GM12878 (cell line): ENCODE measurements around the gene LETM1. TPM values are rescaled to one million over a fixed set of nuclear protein-coding genes. Genes with fewer than 3 reads are reported as not detected.
A peak's percentile ranks its signal among the peaks of the same experiment; 100 is the strongest.

ENCODE experiments used
- ATAC-seq: fragments of 200-7000 bp; cut with Tn5 transposase; 3 replicates; pipeline ENCODE4 v1.9.1; 2020; ENCODE audit warnings: mild to moderate bottlenecking, moderate library complexity
- BruUV-seq: library from RNA; stranded (reverse); fragments of 400-500 nt; replicated peaks from 2 replicates; lab custom pipeline; 2021; lab: Mats Ljungman, UMichigan
- CTCF ChIA-PET: fragments of 300-600 bp; sonication (Branson Sonifier 250); formaldehyde crosslinking; extraction: SDS; loops from one replicate; lab custom pipeline; 2021; ENCODE audit warnings: inconsistent platforms; lab: Yijun Ruan, JAX
- POLR2A ChIA-PET: fragments of 350-600 bp; formaldehyde crosslinking; extraction: SDS; loops from one replicate; lab custom pipeline; 2021; ENCODE audit warnings: inconsistent platforms; lab: Charles Lee
- RAD21 ChIA-PET: fragments of 300-600 bp; sonication (Branson Sonifier 250); formaldehyde crosslinking; loops from one replicate; lab custom pipeline; 2023; ENCODE audit warnings: antibody characterized with exemption; ENCODE audit not compliant: unreplicated experiment; lab: Charles Lee
- SMC1A ChIA-PET: fragments of 300-600 bp; sonication (Branson Sonifier 250); formaldehyde crosslinking; loops from one replicate; lab custom pipeline; 2023; ENCODE audit not compliant: unreplicated experiment, uncharacterized antibody; lab: Charles Lee
- DNase-seq: peaks from one replicate; pipeline ENCODE4 v3.0.0-alpha.2; 2011; ENCODE audit warnings: low read depth, low spot score
- FAIRE-seq: peaks from 3 replicates; lab custom pipeline; 2011; peaks lifted over from hg19 to GRCh38; lab: Jason Lieb, UNC
- H2AFZ ChIP-seq: 2 replicates; pipeline ENCODE4 v1.6.0; 2011; ENCODE audit warnings: low read depth, low read length, control low read depth; ENCODE audit not compliant: control insufficient read depth
- H3K27ac ChIP-seq: 2 replicates; pipeline ENCODE4 v1.5.1; 2011; ENCODE audit warnings: control low read depth; ENCODE audit not compliant: control insufficient read depth, insufficient read depth
- H3K27me3 ChIP-seq, 2 experiments: replicated peaks in 1 of 2; 2 replicates each; pipeline versions ENCODE4 v1.6.0 to v1.6.1; 2011; ENCODE audit warnings: low read length in 1 of 2; ENCODE audit not compliant: control insufficient read depth in 2 of 2, insufficient read depth in 2 of 2
- H3K36me3 ChIP-seq, 2 experiments: 2 replicates each; pipeline ENCODE4 v1.5.1; 2011; ENCODE audit warnings: low read length in 1 of 2; ENCODE audit not compliant: control insufficient read depth in 2 of 2, insufficient read depth in 2 of 2
- H3K4me1 ChIP-seq: 2 replicates; pipeline ENCODE4 v1.6.1; 2011; ENCODE audit warnings: mild to moderate bottlenecking, low read length, moderate library complexity, mixed read lengths; ENCODE audit not compliant: control insufficient read depth, insufficient read depth
- H3K4me2 ChIP-seq: 2 replicates; pipeline ENCODE4 v1.6.0; 2011; ENCODE audit warnings: control low read depth; ENCODE audit not compliant: control insufficient read depth, insufficient read depth
- H3K4me3 ChIP-seq: fragments of 200-600 bp; sonication (generic); 2 replicates; pipeline ENCODE4 v1.5.1; 2016
- H3K79me2 ChIP-seq: 2 replicates; pipeline ENCODE4 v1.6.0; 2011; ENCODE audit warnings: low read length; ENCODE audit not compliant: control insufficient read depth, insufficient read depth
- H3K9ac ChIP-seq: 2 replicates; pipeline ENCODE4 v1.8.0; 2011; ENCODE audit warnings: low read length, control low read depth, mixed read lengths; ENCODE audit not compliant: control insufficient read depth, insufficient read depth
- H3K9me3 ChIP-seq: replicated peaks from 3 replicates; pipeline ENCODE4 v1.5.1; 2011; ENCODE audit warnings: mild to moderate bottlenecking, low read length; ENCODE audit not compliant: control insufficient read depth, insufficient read depth
- H4K20me1 ChIP-seq: 2 replicates; pipeline ENCODE4 v1.6.0; 2011; ENCODE audit not compliant: control insufficient read depth, insufficient read depth
- ASH2L ChIP-seq: fragments of 300-600, 200-600 bp; sonication (generic); IDR thresholded peaks from 2 replicates; pipeline ENCODE4 v1.6.1; 2017; ENCODE audit warnings: low read depth, mild to moderate bottlenecking, borderline replicate concordance
- CTCF ChIP-seq, 3 experiments: IDR thresholded peaks in 2 of 3; conservative IDR thresholded peaks in 1 of 3; 2 replicates each; pipeline ENCODE4 v1.5.1; 2011; ENCODE audit warnings: low read depth in 3 of 3, low read length in 3 of 3, mild to moderate bottlenecking in 3 of 3, control low read depth in 2 of 3, moderate library complexity in 2 of 3, inconsistent platforms in 1 of 3, mixed read lengths in 1 of 3; ENCODE audit not compliant: control insufficient read depth in 2 of 3, insufficient read depth in 1 of 3; ENCODE audit errors: extremely low read depth in 1 of 3
- EED ChIP-seq: sonication (generic); IDR thresholded peaks from 2 replicates; pipeline ENCODE4 v1.6.1; 2016; ENCODE audit warnings: antibody characterized with exemption, low read depth
- FOS ChIP-seq: IDR thresholded peaks from 3 replicates; pipeline ENCODE4 v1.6.1; 2011; ENCODE audit warnings: borderline replicate concordance; ENCODE audit not compliant: insufficient read length; ENCODE audit errors: extremely low read depth
- MEF2B ChIP-seq: fragments of 450-650 bp; IDR thresholded peaks from 2 replicates; pipeline ENCODE4 v1.6.1; 2018; ENCODE audit warnings: mild to moderate bottlenecking, moderate library complexity; ENCODE audit not compliant: partially characterized antibody, poor library complexity, severe bottlenecking
- NFXL1 ChIP-seq: fragments of 450-650 bp; IDR thresholded peaks from 2 replicates; pipeline ENCODE4 v1.6.1; 2017; ENCODE audit warnings: antibody characterized with exemption, mild to moderate bottlenecking, borderline replicate concordance
- PBX3 ChIP-seq: IDR thresholded peaks from 2 replicates; pipeline ENCODE4 v1.6.1; 2011; ENCODE audit warnings: mild to moderate bottlenecking, low read depth, low read length, moderate library complexity; ENCODE audit not compliant: insufficient replicate concordance
- SP1 ChIP-seq: IDR thresholded peaks from one replicate; pipeline ENCODE4 v1.6.1; 2011; ENCODE audit warnings: low read depth, low read length
- SPI1 ChIP-seq: IDR thresholded peaks from 2 replicates; pipeline ENCODE4 v1.6.1; 2011; ENCODE audit warnings: low read depth, mild to moderate bottlenecking, low read length, moderate library complexity, borderline replicate concordance; ENCODE audit not compliant: insufficient read depth
- SUZ12 ChIP-seq: fragments of 200-600 bp; sonication (generic); IDR thresholded peaks from one replicate; pipeline ENCODE4 v1.6.1; 2018; ENCODE audit warnings: antibody characterized with exemption, mild to moderate bottlenecking; ENCODE audit not compliant: unreplicated experiment
- TCF12 ChIP-seq: IDR thresholded peaks from 2 replicates; pipeline ENCODE4 v1.6.1; 2011; ENCODE audit warnings: low read depth, mild to moderate bottlenecking, low read length
- ZNF687 ChIP-seq: fragments of 450-650 bp; IDR thresholded peaks from 2 replicates; pipeline ENCODE4 v1.6.1; 2017; ENCODE audit warnings: mild to moderate bottlenecking, moderate library complexity
- WGBS: methylation state at CpG from one replicate; pipeline ENCODE4 v1.1.6; 2016; ENCODE audit warnings: low lambda C conversion rate; ENCODE audit not compliant: insufficient replicate concordance, insufficient coverage; ENCODE audit errors: missing lambda C conversion rate; 5-methylcytosine and 5-hydroxymethylcytosine counted together
- in situ Hi-C: fragments of 300-500 bp; cut with MboI; formaldehyde crosslinking; loops from 9 replicates; pipeline ENCODE4 v1.14.3; 2018; ENCODE audit warnings: mixed read lengths
- intact Hi-C: fragments of 100-400 bp; cut with micrococcal nuclease; formaldehyde crosslinking; loops from one replicate; pipeline ENCODE4 v1.14.2; 2022; ENCODE audit not compliant: unreplicated experiment
- polyA plus RNA-seq, 11 experiments: library from polyadenylated mRNA; depleted of rRNA in 4 of 11; unstranded in 6 of 11; stranded (reverse) in 5 of 11; fragments of >200 nt; fragmentation: Nextera tagmentation in 4 of 11; fragmentation: Illumina TruSeq in 1 of 11; extraction: Ambion mirVana in 4 of 11; extraction: Trizol in 1 of 11; gene quantifications; 1 replicate in 1 of 11; 2 replicates in 10 of 11; pipeline versions ENCODE4 v1.2.1 to v1.2.3, GENCODE V29; 2011 to 2016; ENCODE audit warnings: inconsistent platforms in 2 of 11, missing spikeins in 2 of 11, low read depth in 1 of 11
- total RNA-seq, 4 experiments: library from RNA; depleted of rRNA in 3 of 4; stranded (reverse); fragments of >200 nt in 3 of 4; fragmentation: Illumina TruSeq in 1 of 4; extraction: Trizol in 1 of 4; gene quantifications; 2 replicates each; pipeline versions ENCODE4 v1.2.1 to v1.2.3, GENCODE V29; 2013 to 2021

The LETM1 gene
- total and polyA plus RNA-seq, 10 of the 15 experiments (the other 5 are each of a cell fraction or from before 2014, with no cell fraction given), result 2.6 to 65.2 (median 30.2) TPM

- Histone ChIP-seq H3K4me2 (peak overlapping the region; percentile 93), H3K9me3 (no peaks in the 10 kb centered on the region)
- in situ Hi-C loops, result no loop called here
- CTCF ChIA-PET, result interaction anchor here (1.7 to 1.8 kb wide), 2 partner anchors 13 to 29 kb away, joined by 5 to 10 read pairs; no protein-coding TSS in a partner anchor
- FAIRE-seq, result no peak
- no peak for DNase-seq
- TF ChIP-seq NFXL1 (no peak), FOS (no peak), SP1 (no peak), SPI1 (no peak), SUZ12 (no peak), EED (no peak), ZNF687 (no peak; the same call in 1 of the 2 replicates), MEF2B (no peak), CTCF (IDR thresholded peaks at IDR 0.05 in 2 of 3, conservative IDR thresholded peaks at IDR 0.05 in 1 of 3; ENCODE audit: control insufficient read depth in 2 of 3, extremely low read depth in 1 of 3, insufficient read depth in 1 of 3, low read depth in 3 of 3, low read length in 3 of 3) (no peak), ASH2L (no peak), TCF12 (no peak), PBX3 (no peak)
- TF ChIP-seq, all 136 proteins: peak for 0
- ATAC-seq, result peak; percentile 54
- no peaks in the 10 kb centered on the region for H3K36me3 ChIP-seq
- no peaks in the 10 kb centered on the region for H3K27me3 ChIP-seq
- H3K4me1 ChIP-seq, result peaks cover 20% of the 10 kb centered on the region
- peak overlapping the region; percentile 92 for H3K9ac ChIP-seq
- intact Hi-C loops, result loop anchor here (1.0 to 10.0 kb wide), 3 partner anchors 13 to 545 kb away; partner anchors contain the start of genes CFAP99, LETM1, SLBP and ZFYVE28
- RAD21 ChIA-PET, result interaction anchor here (0.7 kb wide), 1 partner anchor 668 kb away, joined by 3 read pairs; no protein-coding TSS in a partner anchor
- H4K20me1 ChIP-seq, result no peaks in the 10 kb centered on the region; the same call in 1 of the 2 replicates
- WGBS, result 37% methylated on average over 19 of the region's 19 CpGs
- SMC1A ChIA-PET, result interaction anchor here (1.4 kb wide), 1 partner anchor 13 kb away, joined by 6 read pairs; the partner anchor contains the start of gene LETM1
- peak overlapping the region; percentile 88 for H2AFZ ChIP-seq
- H3K4me3 ChIP-seq, result peak overlapping the region; percentile 76
- peaks cover 37% of the 10 kb centered on the region for H3K79me2 ChIP-seq
- H3K27ac ChIP-seq, result peak overlapping the region; percentile 97
- POLR2A ChIA-PET, result interaction anchor here (1.2 to 1.7 kb wide), 6 partner anchors 8 to 158 kb away, joined by 3 to 5 read pairs (median 4); partner anchors contain the start of genes LETM1 and SLBP
- BruUV-seq, result TSS peak; percentile 80
Measured at GRCh38 chr4:1869530-1870327, 13.8 kb upstream of the LETM1 start.
